GM19452 (cell line): ENCODE data around the gene TMEM100.

Source experiments
- ATAC-seq: cut with Tn5 transposase; IDR thresholded peaks from one replicate; pipeline ENCODE4 v1.9.1; 2021; ENCODE audit not compliant: unreplicated experiment

The TMEM100 gene

GRCh38 chr17:55720919-55721836 is 1.5 kb downstream of the TMEM100 start:
- ATAC-seq, result no peak

- ATAC-seq, result no peak
Observed at GRCh38 chr17:55717898-55718735, 4.5 kb downstream of the TMEM100 start.

- ATAC-seq, result no peak
Observed at GRCh38 chr17:55717432-55717831, 5.2 kb downstream of the TMEM100 start.

- ATAC-seq, result no peak
Observed at GRCh38 chr17:55710829-55711496, 11.7 kb downstream of the TMEM100 start.

GRCh38 chr17:55710410-55710809 is 12.3 kb downstream of the TMEM100 start:
- no peak for ATAC-seq

- ATAC-seq, result no peak
Observed at GRCh38 chr17:55709984-55710383, 12.7 kb downstream of the TMEM100 start.

GRCh38 chr17:55709440-55709839 is 13.2 kb downstream of the TMEM100 start:
- ATAC-seq, result no peak

- ATAC-seq, result no peak
Observed at GRCh38 chr17:55708175-55708974, 14.3 kb downstream of the TMEM100 start.

GRCh38 chr17:55706808-55707773 is 15.6 kb downstream of the TMEM100 start:
- ATAC-seq, result no peak

- ATAC-seq, result peak; percentile 73
Observed at GRCh38 chr17:55705847-55706246, 16.8 kb downstream of the TMEM100 start.

GRCh38 chr17:55704401-55704800 is 18.3 kb downstream of the TMEM100 start:
- ATAC-seq, result no peak

GRCh38 chr17:55702150-55702549 is 20.5 kb downstream of the TMEM100 start:
- no peak for ATAC-seq

GRCh38 chr17:55699181-55699860 is 23.3 kb downstream of the TMEM100 start:
- no peak for ATAC-seq

- no peak for ATAC-seq
Observed at GRCh38 chr17:55694286-55694910, 28.3 kb downstream of the TMEM100 start.

- ATAC-seq, result no peak
Observed at GRCh38 chr17:55693254-55694216, 29.1 kb downstream of the TMEM100 start.

GRCh38 chr17:55692276-55692675 is 30.4 kb downstream of the TMEM100 start:
- no peak for ATAC-seq

GRCh38 chr17:55691666-55692065 is 31.0 kb downstream of the TMEM100 start:
- ATAC-seq, result no peak
